LHCN-M2 (cell line): ENCODE data around the gene ALOXE3. TPM values are rescaled to one million over a fixed set of nuclear protein-coding genes. Genes with fewer than 3 reads are reported as not detected.
"Not testable (repeated sequence)": the region's sequence is repeated elsewhere in the genome, so short reads cannot be mapped to it uniquely, and the experiment has no call there.

Source experiments
- DNase-seq: peaks from one replicate; pipeline ENCODE4 v3.0.0-alpha.2; 2012; ENCODE audit warnings: low read depth
- total RNA-seq: library from RNA; depleted of rRNA; stranded (reverse); fragments of >200 nt; gene quantifications from 2 replicates; pipeline ENCODE4 v1.2.3, GENCODE V29; 2014

The ALOXE3 gene
- total RNA-seq, 1 experiment from 2014 or later, result not detected

GRCh38 chr17:8096541-8096940, 21.8 kb downstream of the ALOXE3 start:
- no peak for DNase-seq

GRCh38 chr17:8095361-8095760, 23.0 kb downstream of the ALOXE3 start:
- no peak for DNase-seq

GRCh38 chr17:8091033-8091687, 27.2 kb downstream of the ALOXE3 start:
- peak; percentile 28 for DNase-seq

GRCh38 chr17:8089728-8090127, 28.6 kb downstream of the ALOXE3 start:
- no peak for DNase-seq

- no peak for DNase-seq
These were observed 30.4 kb downstream of the ALOXE3 start for GRCh38 chr17:8087952-8088230.

GRCh38 chr17:8087075-8087951, 31.0 kb downstream of the ALOXE3 start, which contains the start of gene ALOX12B:
TSS of gene ALOX12B (minus strand) at chr17:8087716. CDS start at chr17:8087442, 274 bp downstream.
- no peak for DNase-seq

GRCh38 chr17:8084250-8084649, 34.1 kb downstream of the ALOXE3 start:
- DNase-seq, result no peak

GRCh38 chr17:8082292-8082691, 36.0 kb downstream of the ALOXE3 start:
- DNase-seq, result no peak

- no peak for DNase-seq
These were observed 36.4 kb downstream of the ALOXE3 start for GRCh38 chr17:8081876-8082275.

- DNase-seq, result no peak
These were observed 37.5 kb downstream of the ALOXE3 start for GRCh38 chr17:8080799-8081219.

- no peak for DNase-seq
These were observed 38.0 kb downstream of the ALOXE3 start for GRCh38 chr17:8080208-8080798.

- DNase-seq, result peak; percentile 34
These were observed 38.8 kb downstream of the ALOXE3 start for GRCh38 chr17:8079291-8080207.

GRCh38 chr17:8077939-8078338, 40.4 kb downstream of the ALOXE3 start:
- DNase-seq, result not testable (repeated sequence)

GRCh38 chr17:8076502-8077266, 41.6 kb downstream of the ALOXE3 start:
- no peak for DNase-seq

GRCh38 chr17:8075574-8076342, 42.6 kb downstream of the ALOXE3 start:
- DNase-seq, result no peak

- no peak for DNase-seq
These were observed 43.2 kb downstream of the ALOXE3 start for GRCh38 chr17:8075081-8075480.

GRCh38 chr17:8074554-8074953, 43.8 kb downstream of the ALOXE3 start:
- DNase-seq, result no peak

- peak; percentile 29 for DNase-seq
These were observed 44.5 kb downstream of the ALOXE3 start for GRCh38 chr17:8073627-8074484.
